Esophagus squamous epithelium (tissue), 4 donors: Measurements from ENCODE around the gene STAMBP.

Experiments
- CTCF ChIP-seq, 6 experiments: fragments of 450-650 bp in 4 of 6; fragments of 200-600 bp in 2 of 6; sonication (generic) in 2 of 6; IDR thresholded peaks; one replicate each; pipeline ENCODE4 v1.5.1; 2016 to 2019; ENCODE audit warnings: antibody characterized with exemption in 6 of 6, mild to moderate bottlenecking in 4 of 6, moderate library complexity in 4 of 6
- POLR2A ChIP-seq, 4 donors: fragments of 450-650 bp; IDR thresholded peaks; one replicate each; pipeline ENCODE4 v1.6.1; 2017; ENCODE audit warnings: antibody characterized with exemption in 4 of 4, mild to moderate bottlenecking in 4 of 4, moderate library complexity in 3 of 4

GRCh38 chr2:73904952-73905351 lies 76.2 kb downstream of the STAMBP start:
- no peak for TF ChIP-seq CTCF (IDR thresholded peaks at IDR 0.05)
- no peak for TF ChIP-seq POLR2A (IDR thresholded peaks at IDR 0.05)
